ENCODE data around the gene TMEM270.
"Not testable (repeated sequence)": the region's sequence is repeated elsewhere in the genome, so short reads cannot be mapped to it uniquely, and the experiment has no call there.

Gene TMEM270

DNA sequence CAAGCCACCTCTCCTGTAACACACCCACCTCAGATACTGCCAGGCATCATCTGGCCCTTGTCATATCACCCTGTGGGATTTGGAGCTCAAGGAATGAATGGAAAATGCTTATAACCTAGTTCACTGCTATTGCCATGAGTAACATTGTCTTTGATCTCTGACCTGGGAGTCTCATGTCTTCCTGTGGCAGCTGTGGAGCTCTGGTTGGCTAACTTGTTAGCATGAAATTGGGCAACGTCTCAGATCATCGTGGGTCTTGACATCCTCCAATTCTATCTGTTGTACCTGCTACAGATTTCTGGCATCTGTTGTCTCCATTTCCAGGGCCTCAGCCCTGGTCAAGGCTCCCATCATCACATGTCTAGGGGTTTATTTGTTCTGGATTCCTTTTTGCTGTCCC is 2.2 kb upstream of the TMEM270 start:
- DNase-seq (ENCODE audit: low spot score), result peak; percentile 54

DNA sequence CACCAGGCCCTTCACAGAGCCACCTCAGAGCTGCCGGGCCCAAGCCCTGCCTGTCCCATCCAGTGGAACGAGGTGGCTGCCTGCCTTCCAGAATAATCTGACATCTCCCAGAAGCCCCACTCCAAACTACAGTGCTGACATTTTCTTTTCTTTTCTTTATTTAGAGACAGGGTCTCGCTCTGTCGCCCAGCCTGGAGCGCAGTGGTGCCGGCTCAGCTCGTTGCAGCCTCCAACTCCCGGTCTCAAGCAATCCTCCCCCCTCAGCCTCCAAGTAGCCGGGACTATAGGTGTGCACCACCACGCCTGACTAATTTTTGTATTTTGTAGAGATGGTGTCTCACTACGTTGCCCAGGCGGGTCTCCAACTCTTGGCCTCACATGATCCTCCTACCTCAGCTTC is 346 bp downstream of the TMEM270 start:
- DNase-seq (ENCODE audit: low spot score), result no peak

DNA sequence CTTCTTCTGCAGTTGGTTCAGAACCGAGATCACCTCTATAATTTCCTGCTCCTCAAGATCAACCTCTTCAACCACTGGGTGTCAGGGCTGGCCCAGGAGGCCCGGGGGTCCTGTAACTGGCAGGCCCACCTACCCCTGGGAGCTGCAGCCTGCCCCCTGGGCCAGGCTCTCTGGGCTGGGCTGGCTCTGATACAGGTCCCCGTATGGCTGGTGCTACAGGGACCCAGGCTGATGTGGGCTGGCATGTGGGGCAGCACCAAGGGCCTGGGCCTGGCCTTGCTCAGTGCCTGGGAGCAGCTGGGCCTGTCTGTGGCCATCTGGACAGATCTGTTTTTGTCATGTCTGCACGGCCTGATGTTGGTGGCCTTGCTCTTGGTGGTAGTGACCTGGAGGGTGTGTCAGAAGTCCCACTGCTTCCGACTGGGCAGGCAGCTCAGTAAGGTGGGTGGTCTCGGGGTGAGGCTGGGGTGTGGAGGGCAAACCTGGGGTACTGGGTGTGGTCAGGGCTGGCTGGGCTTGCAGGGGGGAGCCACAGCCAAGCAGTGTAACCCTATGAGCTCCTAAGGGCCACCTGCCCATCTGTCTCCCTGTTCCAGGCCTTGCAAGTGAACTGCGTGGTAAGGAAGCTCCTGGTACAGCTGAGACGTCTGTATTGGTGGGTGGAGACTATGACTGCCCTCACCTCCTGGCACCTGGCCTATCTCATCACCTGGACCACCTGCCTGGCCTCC is 4.2 kb downstream of the TMEM270 start:
- DNase-seq (ENCODE audit: low spot score), result no peak

DNA sequence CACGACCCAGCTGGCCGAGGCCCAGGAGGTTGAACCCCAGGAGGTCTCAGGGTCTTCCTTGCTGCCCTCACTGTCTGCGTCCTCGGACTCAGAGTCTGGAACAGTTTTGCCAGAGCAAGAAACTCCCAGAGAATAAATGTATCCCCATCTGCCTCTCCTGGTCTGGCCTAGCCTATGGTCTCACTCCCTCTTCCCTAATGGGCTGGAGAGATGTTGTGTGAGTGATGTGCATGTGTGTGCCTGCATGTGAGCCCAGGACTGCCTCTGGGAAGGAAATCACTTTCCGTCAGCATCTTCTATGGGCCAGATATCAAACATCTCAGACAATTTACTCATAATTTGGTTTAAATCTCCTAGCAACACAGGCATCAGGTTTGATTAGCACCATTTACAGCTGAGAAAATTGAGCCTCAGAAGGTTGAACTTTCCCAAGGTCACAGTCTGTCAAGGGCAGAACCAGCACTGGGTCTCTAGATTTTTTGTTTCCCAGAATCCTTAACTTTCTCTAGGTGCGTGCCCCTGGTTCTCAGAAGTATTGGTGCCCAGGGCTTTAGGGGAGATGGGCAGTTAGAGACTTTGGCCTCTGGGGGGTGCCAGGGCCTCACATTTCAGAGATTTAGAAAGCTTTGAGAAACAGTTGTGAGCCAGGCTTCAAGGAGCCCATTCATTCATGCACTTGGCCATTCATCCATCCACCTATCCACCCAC is 4.9 kb downstream of the TMEM270 start:
- peak; percentile 76 for DNase-seq (ENCODE audit: low spot score)

DNA sequence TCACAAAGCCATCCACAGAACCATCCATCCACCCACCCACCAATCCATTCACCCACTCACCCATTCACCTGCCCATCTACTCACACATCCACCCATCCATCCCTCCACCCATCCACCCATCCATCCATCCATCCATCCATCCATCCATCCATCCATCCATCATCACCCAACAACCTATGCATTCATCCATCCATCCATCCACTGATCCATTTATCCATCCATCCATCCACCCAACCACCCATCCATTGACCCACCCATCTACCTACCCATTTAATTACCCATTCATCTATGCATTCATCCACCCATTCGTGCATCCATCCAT is 5.4 kb downstream of the TMEM270 start:
- no peak for DNase-seq (ENCODE audit: low spot score)

DNA sequence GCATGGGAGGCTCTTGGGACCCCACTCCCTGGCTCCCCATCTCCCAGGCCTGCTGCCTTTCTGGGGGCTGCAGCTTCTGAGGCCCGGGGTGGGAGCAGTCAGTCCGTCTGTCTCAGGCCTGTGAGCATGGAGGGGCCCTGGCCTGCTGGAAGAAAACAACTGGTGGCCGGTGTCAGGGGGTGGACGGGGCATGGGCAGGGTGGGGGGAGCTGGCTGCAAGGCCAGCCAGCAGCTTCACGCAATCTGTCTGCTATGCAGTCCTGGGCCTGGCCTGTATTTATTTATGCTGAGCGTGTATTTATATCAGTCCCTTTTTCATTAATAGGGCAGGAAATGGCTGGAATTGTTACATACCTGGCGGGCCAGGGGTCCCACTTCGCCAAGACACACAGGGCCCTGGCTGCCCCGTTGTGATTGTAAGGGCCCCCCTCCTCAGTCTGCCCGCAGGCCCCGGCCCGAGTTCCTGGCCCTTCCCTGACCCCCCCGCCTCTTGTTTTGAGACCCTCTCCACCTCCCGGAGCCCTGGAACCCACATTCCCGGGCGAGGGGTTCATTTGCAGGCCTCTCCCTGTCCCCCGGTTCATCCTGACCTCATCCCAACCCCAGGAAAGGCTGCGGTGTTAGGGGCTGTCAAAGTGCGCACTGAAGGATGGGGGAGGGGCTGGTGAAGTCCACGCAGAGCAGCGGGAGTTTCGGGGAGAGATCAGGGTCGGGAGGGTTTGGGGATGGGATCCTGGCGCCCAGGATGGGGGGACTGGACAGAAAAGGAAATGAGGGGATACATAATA is 8.2 kb downstream of the TMEM270 start:
- no peak for DNase-seq (ENCODE audit: low spot score)

DNA sequence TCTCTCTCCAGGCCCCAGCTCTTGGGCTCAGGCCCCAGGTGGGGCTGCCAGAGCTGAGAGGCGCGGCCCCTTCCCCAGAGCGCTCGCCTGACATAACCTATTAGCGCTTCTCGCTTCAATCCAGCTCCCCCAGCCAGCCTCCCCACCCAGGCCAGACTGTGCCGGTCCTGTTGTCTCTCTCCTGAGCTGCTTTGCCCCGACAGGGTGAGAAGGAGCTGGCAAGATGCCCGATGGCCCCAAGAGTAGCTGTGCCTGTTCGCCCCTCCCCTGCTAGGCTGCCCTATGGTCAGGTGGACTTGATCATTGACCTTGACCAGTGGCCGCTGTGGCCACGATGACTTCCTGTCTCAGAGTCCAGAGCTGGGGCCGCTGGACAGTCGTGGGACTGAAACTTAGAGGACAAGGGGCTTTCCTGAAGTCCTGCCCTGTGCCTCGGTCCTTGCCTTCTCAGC is 9.1 kb downstream of the TMEM270 start:
- no peak for DNase-seq (ENCODE audit: low spot score)

DNA sequence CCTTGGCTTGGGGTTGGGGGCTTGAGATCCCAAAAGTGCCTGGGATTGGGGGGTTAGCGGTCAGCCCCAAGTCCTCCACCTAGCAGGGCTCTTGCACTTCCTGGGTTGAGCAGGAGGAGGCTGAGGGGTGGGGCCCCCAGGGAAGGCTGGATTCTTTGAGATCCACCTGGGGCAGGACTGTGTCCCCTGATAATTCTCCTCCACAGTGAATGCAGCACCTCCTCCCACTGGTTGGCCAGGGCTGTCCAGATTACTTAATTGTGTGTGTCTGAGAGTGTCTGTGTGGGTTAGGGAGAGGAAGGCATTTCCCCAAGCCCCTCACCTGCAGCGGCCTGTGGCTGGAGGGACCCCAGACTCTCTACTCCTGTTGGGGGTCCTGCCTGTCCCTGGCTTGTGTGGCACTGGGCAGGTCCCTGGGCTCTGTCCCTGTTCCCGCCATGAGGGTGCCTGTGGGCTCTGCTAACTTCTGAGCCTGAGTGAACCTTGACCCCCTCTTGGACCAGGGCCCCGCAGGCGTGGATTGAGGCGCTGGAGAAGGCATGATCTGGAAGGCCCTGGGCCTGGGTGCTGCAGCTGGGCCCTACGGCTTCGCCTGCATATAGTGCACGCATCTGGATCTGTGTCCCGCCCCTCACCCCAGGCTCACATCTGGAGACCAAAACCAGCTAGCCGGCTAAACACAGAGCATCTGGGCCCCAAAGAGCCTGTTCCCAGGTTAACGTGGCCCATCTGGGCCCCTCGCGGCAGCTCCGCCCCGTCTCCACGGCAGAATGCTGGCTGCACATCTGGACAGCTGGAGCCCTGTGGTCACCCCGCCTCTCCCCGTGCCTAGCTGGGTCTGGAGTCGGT is 10.4 kb downstream of the TMEM270 start:
- DNase-seq (ENCODE audit: low spot score), result no peak

DNA sequence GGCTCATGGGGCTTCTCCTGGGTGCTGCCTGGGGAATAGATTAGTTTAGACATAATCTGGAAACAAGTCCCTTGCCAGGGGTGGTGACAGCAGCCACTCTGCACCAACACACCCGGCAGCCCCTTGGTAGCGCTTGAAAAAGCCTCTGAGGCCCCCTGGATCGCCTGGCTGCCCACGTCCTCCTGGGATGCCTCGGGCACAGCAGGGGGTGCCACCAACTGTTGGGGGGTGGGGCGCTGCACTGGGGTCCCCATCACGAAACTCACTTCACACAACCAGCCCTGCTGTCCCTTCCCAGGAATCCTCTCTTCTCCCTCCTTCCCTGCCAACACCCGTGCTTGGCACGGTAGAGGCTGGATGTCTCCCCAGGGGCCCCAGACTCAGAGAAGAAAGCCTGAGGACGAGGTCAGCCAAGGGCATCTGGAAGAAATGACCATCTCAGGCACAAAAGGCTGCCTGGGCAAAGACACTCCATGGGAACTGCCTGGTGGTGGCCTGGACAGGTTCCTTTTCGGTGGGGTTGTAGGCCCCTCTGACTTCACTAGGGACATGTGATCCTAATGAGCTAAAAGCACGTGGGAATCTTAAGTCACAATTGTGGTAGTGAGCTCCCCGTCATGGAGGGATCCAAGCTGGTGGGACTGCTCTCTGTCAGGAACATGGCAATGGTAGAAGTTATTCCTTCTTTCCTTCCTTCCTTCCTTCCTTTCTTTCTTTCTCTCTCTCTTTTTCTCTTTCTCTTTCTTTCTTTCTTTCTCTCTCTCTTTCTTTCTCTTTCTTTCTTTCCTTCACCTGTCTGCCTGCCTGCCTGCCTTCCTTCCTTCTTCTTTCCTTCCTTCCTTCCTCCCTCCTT is 11.3 kb downstream of the TMEM270 start:
- no peak for DNase-seq (ENCODE audit: low spot score)

DNA sequence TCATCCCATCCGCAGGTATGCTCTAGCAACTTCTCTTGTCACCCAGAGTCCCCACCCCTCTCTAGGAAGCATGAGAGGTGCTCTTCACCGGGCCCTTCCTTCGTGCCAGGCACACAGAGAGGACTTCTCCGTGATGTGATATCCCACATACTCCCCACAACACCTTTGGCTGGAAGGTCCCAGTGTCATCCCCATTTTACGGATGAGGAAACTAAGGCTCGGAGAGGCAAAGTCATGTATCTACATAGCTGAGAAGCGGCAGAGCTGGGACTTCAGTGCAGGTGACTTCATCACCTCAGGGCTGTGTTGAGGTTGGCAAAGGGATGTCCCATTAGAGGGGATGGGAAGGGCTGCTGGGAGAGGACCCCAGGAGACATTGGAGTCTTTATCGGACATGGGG is 15.4 kb downstream of the TMEM270 start:
- no peak for DNase-seq (ENCODE audit: low spot score)

DNA sequence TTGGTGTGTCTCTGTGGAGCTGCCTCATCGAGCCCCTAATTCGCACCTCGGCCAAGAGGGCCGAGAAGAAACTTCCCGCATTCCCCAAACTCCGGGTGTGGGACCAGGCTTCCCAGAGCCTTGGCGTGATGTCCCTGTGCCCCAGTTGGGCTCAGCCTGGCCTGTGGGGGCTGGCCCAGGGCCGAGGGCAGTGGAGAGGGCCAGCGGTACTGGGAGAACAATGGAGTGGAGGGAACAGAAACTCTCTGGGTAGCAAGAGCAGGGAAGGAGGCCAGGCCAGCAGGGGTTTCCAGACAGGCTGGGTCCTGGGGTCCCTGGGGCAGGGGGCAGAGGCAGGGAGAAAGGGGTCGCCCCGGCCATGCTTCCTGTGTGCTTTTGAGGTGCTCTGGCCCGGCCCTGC is 16.0 kb downstream of the TMEM270 start:
- DNase-seq (ENCODE audit: low spot score), result no peak

DNA sequence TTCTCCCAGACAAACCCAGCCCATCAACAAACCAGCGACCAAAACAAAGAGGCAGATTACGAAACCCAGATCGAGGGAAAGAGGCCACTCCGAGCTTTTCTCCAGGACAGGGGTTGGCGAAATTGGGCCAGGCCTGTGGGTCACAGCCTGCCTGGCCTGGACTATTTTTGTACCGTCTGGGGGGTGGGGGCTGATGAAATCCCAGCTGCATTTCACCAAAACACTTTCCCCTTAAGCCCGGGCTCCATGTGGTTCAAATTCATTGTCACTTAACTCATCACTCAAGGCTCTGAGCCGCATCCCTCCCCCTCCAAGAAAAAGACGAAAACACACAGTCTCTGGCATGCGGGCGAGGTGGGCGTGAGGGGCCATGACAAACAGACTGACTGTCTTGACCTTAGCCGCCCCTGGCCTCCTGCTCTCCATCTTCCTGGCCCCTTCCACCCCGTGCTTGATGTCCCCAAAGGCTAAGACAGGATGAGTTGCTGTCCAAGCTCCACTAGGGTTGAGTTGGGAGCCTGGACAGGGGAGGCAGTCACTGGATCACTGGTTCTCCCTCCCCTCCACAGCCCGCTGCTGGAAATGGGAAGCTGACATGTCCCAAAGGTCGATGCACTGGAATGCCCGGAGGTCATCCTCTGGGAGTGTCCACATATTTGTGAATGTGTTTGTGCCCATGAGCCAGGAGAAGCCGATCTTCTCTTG is 19.2 kb downstream of the TMEM270 start:
- no peak for DNase-seq (ENCODE audit: low spot score)

DNA sequence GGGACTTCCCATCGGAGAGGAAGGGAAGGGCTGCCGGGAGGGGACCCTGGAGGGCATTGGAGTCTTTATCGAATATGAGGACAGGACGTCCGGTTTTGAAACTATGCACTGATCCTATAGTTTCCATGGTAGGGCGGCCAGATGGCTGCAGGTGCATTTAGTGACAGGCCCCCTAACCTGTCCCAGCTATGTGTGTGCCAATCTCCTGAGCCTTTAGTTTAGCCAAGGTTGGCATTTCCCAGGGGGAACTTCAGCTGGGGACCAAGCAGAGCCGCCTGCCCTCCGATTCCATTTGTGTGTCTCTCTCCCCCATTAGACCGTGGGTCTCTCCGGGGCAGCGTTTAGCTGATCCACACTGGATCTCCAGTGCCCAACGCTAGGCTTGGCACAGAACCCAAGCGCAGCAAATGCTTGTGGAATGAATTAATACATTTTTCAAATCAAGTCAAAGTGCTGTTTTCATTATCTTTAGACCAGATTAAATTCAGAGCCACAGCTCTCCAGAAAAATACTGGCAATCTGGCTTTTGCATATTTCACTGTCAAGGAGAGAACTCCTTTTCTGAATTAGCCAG is 19.9 kb downstream of the TMEM270 start:
- DNase-seq (ENCODE audit: low spot score), result no peak

DNA sequence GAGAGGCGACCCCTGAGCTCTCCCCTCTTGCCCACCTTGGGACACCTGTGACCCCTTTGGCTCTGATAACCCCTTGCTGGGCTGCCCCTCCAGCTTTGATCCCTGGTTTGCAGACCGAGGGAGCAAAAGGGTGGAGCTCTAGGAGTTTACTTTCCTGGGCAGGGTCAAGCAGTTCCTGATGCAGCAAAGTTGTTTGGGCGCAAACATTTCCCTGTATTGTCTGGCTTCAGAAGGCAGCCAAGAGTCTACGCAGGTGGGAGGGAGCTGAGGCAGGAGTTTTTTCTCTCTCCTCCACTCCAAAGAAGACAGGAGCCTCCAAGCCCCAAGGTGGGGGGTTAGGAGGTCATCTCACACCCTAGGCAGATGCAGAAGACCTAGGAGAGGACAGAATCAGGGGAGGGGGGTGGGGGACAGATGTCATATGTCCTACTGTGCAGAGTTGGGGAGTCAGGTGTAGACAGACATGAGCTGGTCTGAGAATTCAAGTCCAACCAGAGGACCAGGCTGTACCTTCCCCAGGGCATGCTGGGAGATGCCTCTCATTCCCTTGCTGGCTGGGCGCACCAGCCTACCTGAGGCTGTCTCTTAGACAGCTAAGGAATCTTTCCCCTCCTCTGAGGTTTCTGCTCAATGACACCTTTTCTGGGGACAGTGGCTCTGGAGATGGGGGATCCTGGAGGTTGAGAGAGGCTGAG is 20.5 kb downstream of the TMEM270 start:
- no peak for DNase-seq (ENCODE audit: low spot score)

DNA sequence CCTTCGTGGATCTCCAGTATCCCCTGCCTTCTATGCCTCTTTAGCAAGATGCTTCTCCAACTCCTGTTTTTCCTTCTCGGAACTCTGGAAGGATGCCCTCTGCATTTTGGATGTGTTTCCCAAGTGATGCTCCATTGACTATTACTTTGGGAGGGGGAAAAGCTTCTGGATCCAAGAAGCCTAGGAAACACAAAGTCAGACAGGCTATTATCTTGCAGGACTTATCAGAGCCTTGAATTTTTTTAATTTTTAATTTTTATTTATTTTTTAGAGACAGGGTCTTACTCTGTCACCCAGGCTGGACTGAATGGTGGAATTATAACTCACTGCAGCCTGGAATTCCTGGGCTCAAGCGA is 21.1 kb downstream of the TMEM270 start:
- DNase-seq (ENCODE audit: low spot score), result no peak

DNA sequence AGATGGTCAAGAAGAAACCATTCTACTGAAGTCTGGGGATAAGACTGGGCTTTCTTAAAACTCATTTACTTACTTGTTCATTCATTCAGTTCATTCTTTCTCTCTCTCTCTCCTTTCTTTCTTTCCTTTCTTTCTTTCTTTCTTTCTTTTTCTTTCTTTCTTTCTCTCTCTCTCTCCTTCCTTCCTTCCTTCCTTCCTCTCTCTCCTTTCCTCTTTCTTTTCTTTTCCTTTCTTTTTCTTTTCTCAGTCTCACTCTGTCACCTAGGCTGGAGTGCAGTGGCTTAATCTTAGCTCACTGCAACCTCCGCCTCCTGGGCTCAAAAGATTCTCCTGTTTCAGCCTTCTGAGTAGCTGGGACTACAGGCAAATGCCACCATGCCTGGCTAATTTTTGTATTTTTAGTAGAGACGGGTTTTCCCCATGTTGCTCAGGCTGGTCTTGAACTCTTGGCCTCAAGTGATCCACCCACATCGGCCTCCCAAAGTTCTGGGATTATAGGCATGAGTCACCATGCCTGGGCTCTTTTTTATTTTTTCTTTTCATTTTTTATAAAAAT is 24.0 kb downstream of the TMEM270 start:
- DNase-seq (ENCODE audit: low spot score), result not testable (repeated sequence)

DNA sequence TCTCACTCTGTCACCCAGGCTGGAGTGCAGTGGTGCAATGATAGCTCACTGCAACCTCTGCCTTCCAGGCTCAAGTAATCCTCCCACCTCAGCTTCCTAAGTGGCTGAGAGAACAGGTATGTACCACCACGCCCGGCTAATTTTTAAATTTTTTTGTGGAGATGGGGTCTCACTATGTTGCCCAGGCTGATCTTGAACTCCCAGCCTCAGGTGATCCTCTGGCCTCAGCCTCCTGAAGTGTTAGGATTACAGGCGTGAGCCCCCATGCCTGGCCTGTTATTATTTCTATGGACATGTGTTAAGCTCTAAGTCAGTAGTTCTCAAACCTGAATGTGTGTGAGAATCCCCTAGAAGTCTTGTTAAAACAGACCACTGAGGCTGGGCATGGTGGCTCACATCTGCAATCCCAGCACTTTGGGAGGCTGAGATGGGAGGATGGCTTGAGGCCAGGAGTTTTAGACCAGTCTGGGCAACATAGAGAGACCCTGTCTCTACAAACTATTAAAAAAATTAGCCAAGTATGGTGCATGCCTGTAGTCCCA is 24.5 kb downstream of the TMEM270 start:
- DNase-seq (ENCODE audit: low spot score), result no peak

DNA sequence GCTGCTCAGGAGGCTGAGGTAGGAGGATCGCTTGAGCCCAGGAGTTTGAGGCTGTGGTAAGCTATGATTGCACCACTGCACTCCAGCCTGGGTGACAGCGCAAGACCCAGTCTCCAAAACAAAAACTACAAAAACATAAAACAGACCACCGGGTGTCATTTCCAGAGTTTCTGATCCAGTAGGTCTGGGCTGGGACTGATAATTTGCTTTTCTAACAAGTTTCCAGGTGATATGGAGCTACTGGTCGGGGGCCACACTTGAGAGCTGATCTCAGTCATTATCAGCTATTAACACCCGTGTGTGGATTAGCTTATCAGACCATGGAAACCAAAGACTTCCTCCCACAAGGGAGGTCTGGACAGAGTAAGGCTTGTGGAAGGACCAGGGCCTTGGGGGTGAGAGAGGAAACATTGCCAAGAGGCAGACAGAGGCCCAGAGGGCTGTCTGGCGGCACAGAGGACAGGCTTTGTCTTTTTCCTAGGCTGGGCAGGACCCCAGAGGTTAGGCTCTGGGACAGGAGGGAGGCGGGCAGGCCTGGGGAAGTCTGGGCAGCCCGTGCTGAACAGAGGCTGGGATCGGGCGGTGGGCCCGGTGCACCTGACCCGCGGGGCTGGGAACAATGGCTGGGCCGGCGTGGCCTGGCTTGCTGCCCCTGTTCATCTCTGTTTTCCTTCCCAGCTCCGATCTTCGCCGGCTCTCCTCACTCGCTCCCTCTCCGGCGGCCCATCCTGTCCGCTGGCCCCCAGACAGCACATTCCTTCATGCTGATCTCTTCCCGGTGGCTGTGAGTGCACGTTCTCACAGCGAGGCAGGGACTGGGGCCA is 25.2 kb downstream of the TMEM270 start:
- DNase-seq (ENCODE audit: low spot score), result no peak
